HG02870 (cell line): ENCODE results near the gene OPN5.

Experiments
- ATAC-seq: cut with Tn5 transposase; IDR thresholded peaks from one replicate; pipeline ENCODE4 v1.9.1; 2021; ENCODE audit warnings: mild to moderate bottlenecking, moderate library complexity; ENCODE audit not compliant: unreplicated experiment

The OPN5 gene

DNA sequence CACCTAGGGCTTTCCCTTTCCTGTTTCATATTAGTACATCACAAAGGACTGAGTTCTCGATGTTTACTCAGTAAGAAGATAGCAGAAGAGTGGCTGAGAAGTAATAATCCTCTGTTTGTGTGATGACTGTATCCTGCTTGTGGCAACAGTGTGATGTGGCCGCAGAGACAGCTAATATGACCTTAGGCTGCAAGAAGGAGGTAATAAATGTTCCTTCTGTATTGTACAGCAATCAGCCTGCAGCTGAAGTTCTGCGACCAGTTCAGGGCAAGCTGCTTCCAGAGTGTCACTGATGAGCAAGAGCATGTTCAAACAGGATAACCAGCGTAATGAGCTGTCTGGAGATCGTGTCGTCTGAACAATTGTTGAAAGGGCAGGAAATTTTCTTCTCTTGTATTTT, 70.9 kb downstream of the OPN5 start:
- ATAC-seq: no peak

DNA sequence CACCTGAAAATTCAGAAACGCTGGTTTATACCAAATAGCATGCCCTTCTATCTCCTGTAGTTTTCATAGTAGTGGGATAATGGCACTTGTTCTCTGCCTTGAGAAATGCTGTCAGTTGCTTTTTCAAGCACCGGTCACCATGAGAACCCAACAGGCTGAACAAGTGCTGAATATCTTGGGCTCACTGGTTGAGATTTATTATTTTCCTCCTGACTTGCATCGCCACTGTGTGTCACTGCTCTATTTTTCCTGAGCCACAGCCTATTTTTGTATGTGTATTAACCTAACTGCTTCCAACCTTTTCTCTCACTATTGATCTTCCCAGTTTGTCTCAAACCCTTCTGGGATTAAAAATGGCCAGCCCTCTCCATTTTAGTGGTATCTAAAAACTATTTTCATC, 71.9 kb downstream of the OPN5 start:
- no peak for ATAC-seq

DNA sequence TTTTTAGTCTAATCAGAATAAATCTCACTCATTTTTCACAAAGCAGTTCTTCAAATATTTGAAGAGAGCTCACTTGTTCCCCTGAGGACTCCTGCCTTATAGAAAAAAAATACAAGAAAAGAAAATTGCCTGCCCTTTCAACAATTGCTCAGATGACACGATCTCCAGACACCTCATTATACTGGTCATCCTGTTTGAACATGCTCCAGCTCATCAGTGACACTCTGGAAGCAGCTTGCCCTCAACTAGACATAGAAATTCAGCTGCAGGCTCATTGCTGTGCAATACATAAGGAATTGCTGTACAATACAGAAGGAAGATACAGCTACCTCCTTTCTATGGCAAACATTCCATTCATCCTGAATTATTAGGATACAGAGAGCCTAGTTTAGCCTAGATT, 73.1 kb downstream of the OPN5 start:
- no peak for ATAC-seq

DNA sequence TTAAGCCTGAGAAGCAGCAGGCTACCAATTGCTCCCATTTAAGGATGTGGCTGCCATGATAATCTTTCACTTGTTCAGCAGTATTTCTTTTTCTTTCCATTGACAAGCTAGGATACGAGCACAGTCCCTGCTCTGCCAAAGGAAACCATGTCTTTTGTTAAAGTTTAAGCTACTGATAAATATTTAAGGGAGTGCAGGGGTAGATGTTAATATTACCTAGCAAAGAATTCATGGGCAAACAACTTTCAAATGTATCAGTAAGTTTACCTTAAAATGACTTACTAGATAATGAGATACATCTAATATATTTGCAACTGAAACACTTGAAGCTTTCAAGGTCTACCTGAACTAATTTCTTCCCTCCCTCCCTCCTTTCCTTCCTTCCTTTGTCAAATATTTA, 77.3 kb downstream of the OPN5 start:
- ATAC-seq: no peak

DNA sequence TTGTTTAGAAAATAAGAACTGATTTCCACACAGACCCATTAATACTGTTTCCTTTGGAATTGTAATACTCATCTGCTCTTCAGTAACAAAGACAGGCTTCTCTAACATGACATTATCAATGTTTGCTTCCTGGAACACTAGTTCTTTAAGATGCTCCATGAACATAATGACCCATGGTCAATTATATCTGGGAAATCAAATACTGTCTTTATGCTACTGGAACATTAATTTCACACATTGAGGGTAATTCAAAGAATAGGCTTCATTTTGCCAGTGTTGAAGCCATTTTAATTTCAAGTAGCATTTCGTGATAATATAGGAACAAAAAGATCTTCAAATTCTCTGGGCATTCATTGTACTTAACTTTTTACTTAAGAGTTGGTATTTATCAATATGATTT, 80.9 kb downstream of the OPN5 start:
- ATAC-seq: no peak

DNA sequence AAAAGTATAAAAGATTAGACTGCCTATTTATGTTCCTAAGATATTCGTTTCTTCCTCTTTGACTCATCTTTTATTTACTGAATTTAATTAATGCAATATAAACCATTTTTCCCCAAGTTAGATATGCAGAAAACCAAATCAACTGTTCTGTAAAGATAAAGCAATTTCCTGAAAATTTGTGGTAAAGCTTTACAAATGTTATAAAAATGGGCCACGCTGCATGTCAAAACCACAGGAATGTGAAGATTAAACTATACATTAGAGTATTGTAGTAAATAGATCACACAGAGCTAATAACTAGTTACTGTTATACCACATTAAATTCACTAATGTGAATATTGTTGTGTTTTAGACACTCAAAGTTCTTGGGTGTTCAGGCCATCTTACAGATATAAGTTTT, 83.4 kb downstream of the OPN5 start:
- ATAC-seq: no peak

DNA sequence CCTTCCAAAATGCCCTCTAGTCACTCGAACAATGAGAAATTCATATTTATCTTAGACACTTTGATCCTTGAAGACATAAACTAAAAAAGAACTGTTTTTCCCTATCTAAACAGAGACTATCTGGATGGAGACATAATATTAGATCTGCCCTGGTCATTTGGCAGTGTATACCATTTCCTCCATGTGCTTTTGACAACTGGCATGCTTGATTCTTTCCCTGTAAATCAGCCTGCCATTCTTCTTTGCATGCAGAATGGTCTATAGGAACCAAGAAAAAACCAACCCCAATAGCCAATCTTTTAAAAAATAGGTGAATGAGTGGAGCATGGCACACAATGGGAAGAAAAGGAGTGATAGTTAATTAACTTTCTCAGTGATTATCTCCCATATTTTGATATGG, 93.8 kb downstream of the OPN5 start:
- ATAC-seq: no peak
